ENCODE data around the gene ROMO1. TPM values are rescaled to one million over a fixed set of nuclear protein-coding genes. Genes with fewer than 3 reads are reported as not detected.

The ROMO1 gene
- total RNA-seq, 2 donors from 2014 or later: 263 to 409 TPM

DNA sequence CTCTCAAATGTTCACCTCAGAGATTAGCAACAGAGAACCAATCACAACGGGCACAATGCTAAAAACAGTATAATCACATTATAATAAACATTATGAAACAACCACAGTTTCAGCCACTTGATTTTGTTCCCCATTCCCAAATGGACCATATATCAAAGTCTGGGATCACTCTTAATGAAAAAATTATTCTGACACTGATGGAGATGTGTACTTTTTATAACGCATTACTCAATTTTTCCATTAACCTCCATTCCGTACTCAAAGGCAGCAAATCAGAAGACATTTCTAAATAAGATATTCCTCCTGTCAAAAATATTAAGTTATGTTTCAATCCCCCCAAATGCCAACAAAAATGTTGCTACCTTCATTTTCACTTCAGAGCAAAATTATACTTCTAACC is 37.3 kb upstream of the ROMO1 start:
- no peak for DNase-seq (ENCODE audit: low spot score)
- H3K4me1 ChIP-seq: peaks cover 0 to 58% of the 10 kb centered on the region in 2 donors

DNA sequence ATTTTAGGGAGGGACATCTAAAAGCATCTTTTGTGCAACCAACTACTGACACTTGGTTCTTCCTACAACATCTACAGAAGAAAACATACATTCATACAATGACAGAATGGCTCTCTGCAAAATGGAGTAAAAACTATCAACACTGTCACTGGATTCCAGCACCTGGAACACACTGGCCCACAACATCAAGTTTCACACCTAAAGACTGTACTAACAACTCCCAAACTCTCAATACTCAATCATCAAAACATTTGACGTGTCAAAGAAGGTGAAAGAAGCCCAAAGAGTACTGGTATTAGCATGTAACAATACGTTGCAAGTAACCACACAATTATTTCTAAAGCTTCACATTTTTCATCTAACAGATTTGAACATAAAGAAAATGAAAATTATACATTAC is 36.7 kb upstream of the ROMO1 start:
- H3K4me3 ChIP-seq: peak overlapping the region in 1 of 2 donors; percentile 88
- no peaks in the 10 kb centered on the region for H3K27me3 ChIP-seq
- H3K9me3 ChIP-seq: no peaks in the 10 kb centered on the region
- peaks cover 0 to 53% of the 10 kb centered on the region in 2 donors for H3K4me1 ChIP-seq
- H3K27ac ChIP-seq: no peak overlapping the region
- no peak for DNase-seq (ENCODE audit: low spot score)
- TF ChIP-seq, protein P1, sequence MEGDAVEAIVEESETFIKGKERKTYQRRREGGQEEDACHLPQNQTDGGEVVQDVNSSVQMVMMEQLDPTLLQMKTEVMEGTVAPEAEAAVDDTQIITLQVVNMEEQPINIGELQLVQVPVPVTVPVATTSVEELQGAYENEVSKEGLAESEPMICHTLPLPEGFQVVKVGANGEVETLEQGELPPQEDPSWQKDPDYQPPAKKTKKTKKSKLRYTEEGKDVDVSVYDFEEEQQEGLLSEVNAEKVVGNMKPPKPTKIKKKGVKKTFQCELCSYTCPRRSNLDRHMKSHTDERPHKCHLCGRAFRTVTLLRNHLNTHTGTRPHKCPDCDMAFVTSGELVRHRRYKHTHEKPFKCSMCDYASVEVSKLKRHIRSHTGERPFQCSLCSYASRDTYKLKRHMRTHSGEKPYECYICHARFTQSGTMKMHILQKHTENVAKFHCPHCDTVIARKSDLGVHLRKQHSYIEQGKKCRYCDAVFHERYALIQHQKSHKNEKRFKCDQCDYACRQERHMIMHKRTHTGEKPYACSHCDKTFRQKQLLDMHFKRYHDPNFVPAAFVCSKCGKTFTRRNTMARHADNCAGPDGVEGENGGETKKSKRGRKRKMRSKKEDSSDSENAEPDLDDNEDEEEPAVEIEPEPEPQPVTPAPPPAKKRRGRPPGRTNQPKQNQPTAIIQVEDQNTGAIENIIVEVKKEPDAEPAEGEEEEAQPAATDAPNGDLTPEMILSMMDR (IDR thresholded peaks at IDR 0.05): no peak
- H3K36me3 ChIP-seq: no peaks in the 10 kb centered on the region

More for the DNA sequence above, 37.3 kb upstream of the ROMO1 start:
- H3K36me3 ChIP-seq: no peaks in the 10 kb centered on the region
- TF ChIP-seq, protein P1 (IDR thresholded peaks at IDR 0.05): no peak
- no peaks in the 10 kb centered on the region for H3K9me3 ChIP-seq
- peak overlapping the region in 1 of 2 donors; percentile 2 for H3K27ac ChIP-seq
- H3K4me3 ChIP-seq: no peak overlapping the region
- H3K27me3 ChIP-seq: no peaks in the 10 kb centered on the region

DNA sequence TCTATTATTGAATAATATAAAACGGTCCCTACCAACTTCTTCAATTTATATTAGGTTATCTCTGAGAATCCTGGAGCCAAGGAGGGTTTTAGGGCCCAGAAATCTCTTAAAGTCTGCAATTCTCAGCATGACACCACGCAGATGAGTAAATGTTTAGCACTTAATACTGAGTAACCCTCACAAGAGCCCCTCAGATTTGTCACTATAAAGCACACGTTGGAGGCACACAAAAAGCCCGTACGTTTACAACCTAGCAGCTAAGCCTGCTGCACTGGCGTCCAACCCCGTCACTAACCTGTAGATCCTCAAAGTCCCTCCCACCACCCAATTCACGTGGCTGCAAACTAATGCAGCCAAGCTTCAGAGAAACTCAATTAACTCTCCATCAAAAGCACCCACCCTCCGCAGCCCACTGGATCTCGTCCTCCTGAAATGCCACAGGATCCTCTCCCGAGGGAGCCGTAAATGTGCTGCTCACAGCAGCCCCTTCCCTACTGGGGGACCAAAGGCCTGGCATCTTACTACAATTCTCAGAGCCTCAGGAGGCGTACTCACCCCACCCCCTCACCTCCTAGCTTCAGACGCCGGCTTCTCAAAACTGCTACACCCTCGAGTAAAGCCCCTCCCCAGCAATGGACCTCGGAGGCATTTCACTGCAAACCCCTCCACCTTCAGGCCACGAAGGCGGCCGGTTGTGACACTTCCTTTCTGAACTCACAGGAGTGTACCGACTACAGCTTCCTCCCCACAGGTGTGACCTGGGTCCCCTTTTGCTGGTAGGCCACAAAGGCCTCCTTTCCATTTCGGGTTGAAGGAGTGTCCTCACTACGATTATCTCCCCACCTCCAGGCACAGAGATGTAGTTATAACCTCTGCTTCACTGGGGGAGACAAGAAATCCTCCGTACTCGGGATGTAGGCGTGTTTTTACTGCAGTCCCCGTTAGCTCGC is 35.4 kb upstream of the ROMO1 start:
- Histone ChIP-seq H3K27me3 (no peaks in the 10 kb centered on the region), H3K27ac (peak overlapping the region; percentile 98), H3K36me3 (peaks cover 6% of the 10 kb centered on the region), H3K4me3 (peak overlapping the region; percentile 68 to 88), H3K9me3 (no peaks in the 10 kb centered on the region), H3K4me1 (peaks cover 0 to 43% of the 10 kb centered on the region in 2 donors)
- TF ChIP-seq, protein P1 (IDR thresholded peaks at IDR 0.05): no peak
- DNase-seq (ENCODE audit: low spot score): peak; percentile 62

DNA sequence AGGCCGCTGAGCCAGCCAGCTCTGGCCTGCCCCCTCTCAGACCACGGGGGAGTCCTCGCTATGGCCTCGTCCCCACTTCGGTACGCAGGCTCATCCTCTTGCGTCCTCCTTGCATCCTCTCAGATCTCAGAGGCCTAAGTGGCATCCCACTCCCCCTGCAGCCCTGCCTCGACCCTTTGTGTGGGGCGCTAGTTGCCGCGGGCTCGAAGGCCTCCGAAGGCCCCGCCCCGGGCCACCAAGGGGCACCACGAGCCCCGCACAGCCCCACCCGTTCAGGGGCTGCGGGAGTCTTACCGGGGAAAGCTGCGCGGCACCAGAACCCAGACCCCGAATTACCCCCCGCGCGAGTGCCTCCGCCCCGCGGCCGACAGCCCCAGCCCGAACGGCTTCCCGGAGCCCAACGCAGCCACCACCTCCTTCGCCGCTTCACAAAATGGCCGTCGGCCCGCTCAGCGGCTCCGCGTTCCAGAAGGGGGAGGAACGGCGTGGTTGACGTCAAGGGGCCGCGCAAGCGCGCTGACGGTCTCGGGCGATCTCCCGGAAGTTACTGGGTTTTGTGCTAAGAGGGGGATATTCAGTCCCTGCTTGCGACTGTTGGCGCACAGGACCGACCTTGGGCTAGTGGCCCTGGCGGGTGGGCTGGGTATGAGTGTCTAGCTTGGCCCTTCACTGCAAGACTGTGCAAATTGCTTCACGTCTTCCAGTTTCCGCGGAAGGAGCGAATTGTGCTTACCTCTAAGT is 34.6 kb upstream of the ROMO1 start, which contains the start of the genes CPNE1 and RBM12:
TSS of gene CPNE1 (minus strand) at position 435 of the 741 bp plus-strand sequence. CDS start 31,977 bp downstream, outside the sequence.
TSS of gene RBM12 (minus strand) at position 435 of the 741 bp plus-strand sequence. CDS start 9,578 bp downstream, outside the sequence.
- H3K9me3 ChIP-seq: no peaks in the 10 kb centered on the region
- no peaks in the 10 kb centered on the region for H3K27me3 ChIP-seq
- peak within 1 kb of the TSS; percentile 98 for H3K27ac ChIP-seq
- peak within 1 kb of the TSS; percentile 68 to 88 for H3K4me3 ChIP-seq
- H3K36me3 ChIP-seq: peaks cover 15% of the 10 kb centered on the region
- DNase-seq (ENCODE audit: low spot score): peak; percentile 95
- H3K4me1 ChIP-seq: peaks cover 0 to 43% of the 10 kb centered on the region in 2 donors
- TF ChIP-seq, protein P1 (IDR thresholded peaks at IDR 0.05): no peak

GRCh38 chr20:35665949-35666288 is 33.3 kb upstream of the ROMO1 start:
- Histone ChIP-seq H3K27me3 (no peaks in the 10 kb centered on the region), H3K27ac (no peak overlapping the region)
- TF ChIP-seq, protein P1 (IDR thresholded peaks at IDR 0.05): no peak

More at GRCh38 chr20:35665949-35666288, 33.3 kb upstream of the ROMO1 start:
- no peak for DNase-seq (ENCODE audit: low spot score)
- Histone ChIP-seq H3K4me1 (peaks cover 0 to 31% of the 10 kb centered on the region in 2 donors), H3K4me3 (no peak overlapping the region), H3K9me3 (no peaks in the 10 kb centered on the region), H3K36me3 (peaks cover 25% of the 10 kb centered on the region)
